Eye (tissue), 1 donor: ENCODE results near the gene ATP2B1.
"Not testable (repeated sequence)": the region's sequence is repeated elsewhere in the genome, so short reads cannot be mapped to it uniquely, and the experiment has no call there.

Source experiments
- DNase-seq: peaks from one replicate; pipeline ENCODE4 v3.0.0-alpha.2; 2015

Gene ATP2B1

GRCh38 chr12:89710873-89711750, 2.5 kb upstream of the ATP2B1 start:
- DNase-seq, result no peak

- peak; percentile 90 for DNase-seq
These were observed 1.6 kb upstream of the ATP2B1 start for GRCh38 chr12:89709995-89710872.

GRCh38 chr12:89709157-89709994, 738 bp upstream of the ATP2B1 start:
- peak; percentile 100 for DNase-seq

- DNase-seq, result peak; percentile 78
These were observed 704 bp downstream of the ATP2B1 start for GRCh38 chr12:89707703-89708564.

- DNase-seq, result peak; percentile 60
These were observed 1.5 kb downstream of the ATP2B1 start for GRCh38 chr12:89706986-89707702.

- no peak for DNase-seq
These were observed 2.1 kb downstream of the ATP2B1 start for GRCh38 chr12:89706551-89706950.

- DNase-seq, result no peak
These were observed 4.2 kb downstream of the ATP2B1 start for GRCh38 chr12:89704457-89704856.

- DNase-seq, result no peak
These were observed 4.9 kb downstream of the ATP2B1 start for GRCh38 chr12:89703768-89704167.

- no peak for DNase-seq
These were observed 6.1 kb downstream of the ATP2B1 start for GRCh38 chr12:89702503-89702902.

GRCh38 chr12:89701606-89702206, 6.9 kb downstream of the ATP2B1 start:
- no peak for DNase-seq

- DNase-seq, result no peak
These were observed 8.3 kb downstream of the ATP2B1 start for GRCh38 chr12:89700191-89700810.

- no peak for DNase-seq
These were observed 10.0 kb downstream of the ATP2B1 start for GRCh38 chr12:89698607-89699006.

GRCh38 chr12:89697728-89698127, 10.9 kb downstream of the ATP2B1 start:
- not testable (repeated sequence) for DNase-seq

- no peak for DNase-seq
These were observed 11.3 kb downstream of the ATP2B1 start for GRCh38 chr12:89697296-89697695.

GRCh38 chr12:89695830-89696229, 12.8 kb downstream of the ATP2B1 start:
- no peak for DNase-seq

GRCh38 chr12:89695100-89695499, 13.5 kb downstream of the ATP2B1 start:
- DNase-seq, result no peak

- no peak for DNase-seq
These were observed 14.1 kb downstream of the ATP2B1 start for GRCh38 chr12:89694542-89694941.

- no peak for DNase-seq
These were observed 14.9 kb downstream of the ATP2B1 start for GRCh38 chr12:89693639-89694202.

- no peak for DNase-seq
These were observed 16.2 kb downstream of the ATP2B1 start for GRCh38 chr12:89692439-89692838.

- no peak for DNase-seq
These were observed 17.0 kb downstream of the ATP2B1 start for GRCh38 chr12:89691659-89692058.
